Naive B cell (primary cell): Measurements from ENCODE around the gene KIAA0408. TPM values are rescaled to one million over a fixed set of nuclear protein-coding genes. Genes with fewer than 3 reads are reported as not detected.
A peak's percentile ranks its signal among the peaks of the same experiment; 100 is the strongest.
"Not testable (repeated sequence)": the region's sequence is repeated elsewhere in the genome, so short reads cannot be mapped to it uniquely, and the experiment has no call there.

Source experiments
- ATAC-seq, 2 donors: fragments of 150-1000 bp; cut with Tn5 transposase; 2 replicates each; pipeline ENCODE4 v1.10.0; 2021; ENCODE audit warnings: low read depth in 2 of 2, mild to moderate bottlenecking in 2 of 2, moderate library complexity in 2 of 2
- DNase-seq: peaks from one replicate; pipeline ENCODE4 v3.0.0; 2022
- H3K27ac Mint-ChIP-seq, 6 donors: one replicate each; pipeline ENCODE4 v1.8.0; 2020 to 2022; ENCODE audit warnings: mild to moderate bottlenecking in 6 of 6, mixed read lengths in 6 of 6, moderate library complexity in 5 of 6, inconsistent platforms in 2 of 6
- H3K27me3 Mint-ChIP-seq, 3 donors: one replicate each; pipeline ENCODE4 v1.8.0; 2021 to 2022; ENCODE audit warnings: mixed read lengths in 3 of 3, mild to moderate bottlenecking in 1 of 3
- H3K36me3 Mint-ChIP-seq, 2 donors: one replicate each; pipeline ENCODE4 v1.8.0; 2020 to 2022; ENCODE audit warnings: mixed read lengths in 2 of 2, inconsistent platforms in 1 of 2, mild to moderate bottlenecking in 1 of 2
- H3K4me1 Mint-ChIP-seq, 3 donors: one replicate each; pipeline ENCODE4 v1.8.0; 2020 to 2022; ENCODE audit warnings: mixed read lengths in 3 of 3, inconsistent platforms in 1 of 3, mild to moderate bottlenecking in 1 of 3, moderate library complexity in 1 of 3
- H3K4me3 Mint-ChIP-seq, 8 donors: one replicate each; pipeline ENCODE4 v1.8.0; 2020 to 2022; ENCODE audit warnings: mild to moderate bottlenecking in 8 of 8, mixed read lengths in 8 of 8, moderate library complexity in 8 of 8, inconsistent platforms in 2 of 8
- H3K9me3 Mint-ChIP-seq, 7 donors: one replicate each; pipeline ENCODE4 v1.8.0; 2020 to 2022; ENCODE audit warnings: mixed read lengths in 7 of 7, mild to moderate bottlenecking in 5 of 7, inconsistent platforms in 2 of 7, moderate library complexity in 1 of 7
- polyA plus RNA-seq, 6 donors: library from polyadenylated mRNA; unstranded; fragments of 300-500 nt; fragmentation: Illumina TruSeq; gene quantifications; one replicate each; pipeline ENCODE4 v1.2.3, GENCODE V29; 2021; ENCODE audit warnings: low read depth in 6 of 6

KIAA0408 gene
- polyA plus RNA-seq, 6 donors from 2014 or later: not detected

DNA sequence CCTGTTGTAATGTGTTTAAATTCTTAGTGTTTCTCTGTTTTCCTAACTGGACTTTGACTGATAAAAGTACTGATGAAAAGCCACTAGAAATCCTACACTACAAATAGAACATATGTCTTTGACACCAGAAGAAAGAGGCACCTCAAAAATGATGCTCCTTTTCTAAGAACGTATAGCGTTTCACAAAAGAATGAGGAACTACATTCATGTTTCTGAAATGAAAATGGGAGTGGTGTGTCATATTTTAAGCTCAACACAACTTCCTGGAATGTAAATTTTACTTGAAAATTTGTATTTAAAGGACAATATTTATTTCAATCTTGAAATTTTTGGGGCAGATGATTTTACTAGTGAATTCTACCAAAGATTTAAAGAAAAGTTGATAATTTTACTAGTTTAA lies 35.3 kb downstream of the KIAA0408 start:
- H3K36me3 Mint-ChIP-seq: no peaks in the 10 kb centered on the region
- no peak for DNase-seq
- H3K4me3 Mint-ChIP-seq: peak overlapping the region in 6 of 8 donors; percentile 25 to 62 (median 43)
- peak overlapping the region; percentile 6 to 95 (median 88) for H3K27ac Mint-ChIP-seq
- peaks cover 14 to 26% (median 18%) of the 10 kb centered on the region in 3 donors for H3K4me1 Mint-ChIP-seq
- H3K27me3 Mint-ChIP-seq: no peaks in the 10 kb centered on the region
- peaks cover 0 to 6% (median 2%) of the 10 kb centered on the region in 7 donors for H3K9me3 Mint-ChIP-seq
- ATAC-seq: peak in 1 of 2 donors; percentile 27

DNA sequence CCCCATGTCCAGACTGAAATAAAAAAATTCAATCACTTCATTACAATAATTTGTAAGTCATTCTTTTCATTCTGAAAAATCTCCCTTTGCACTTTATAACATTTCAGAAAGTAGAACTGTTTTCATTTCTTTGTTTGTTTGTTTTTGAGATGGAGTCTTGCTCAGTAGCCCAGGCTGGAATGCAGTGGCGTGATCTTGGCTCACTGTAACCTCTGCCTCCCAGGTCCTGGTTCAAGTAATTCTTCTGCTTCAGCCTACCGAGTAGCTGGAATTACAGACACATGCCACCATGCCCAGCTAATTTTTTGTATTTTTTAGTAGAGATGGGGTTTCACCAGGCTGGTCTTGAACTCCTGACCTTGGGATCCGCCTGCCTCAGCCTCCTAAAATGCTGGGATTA lies 38.0 kb downstream of the KIAA0408 start:
- not testable (repeated sequence) for ATAC-seq, H3K4me3 Mint-ChIP-seq, H3K36me3 Mint-ChIP-seq, DNase-seq, H3K27me3 Mint-ChIP-seq, H3K9me3 Mint-ChIP-seq
- Mint-ChIP-seq H3K4me1 (peaks cover 14 to 26% (median 18%) of the 10 kb centered on the region in 3 donors), H3K27ac (peak overlapping the region in 3 of 6 donors; percentile 12 to 65 (median 48))

DNA sequence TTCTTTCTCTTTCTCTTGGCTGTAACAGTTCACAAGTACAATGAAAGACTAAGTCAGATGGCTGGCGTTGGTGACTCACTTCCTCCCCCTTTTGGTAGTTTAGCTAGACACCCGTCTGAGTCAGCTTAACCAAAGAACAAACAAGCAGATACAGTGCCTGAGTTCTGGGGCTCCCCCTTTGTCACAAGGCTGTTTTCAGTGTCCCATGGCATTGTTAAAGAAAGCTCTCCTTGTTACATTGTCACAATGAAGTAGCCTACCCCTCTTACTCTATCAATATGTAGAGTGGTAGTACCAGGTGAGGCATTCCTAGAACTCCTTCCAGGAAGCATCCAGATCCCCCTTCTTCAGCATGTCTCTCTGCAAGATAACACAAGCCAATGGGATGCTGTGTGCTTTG lies 38.6 kb downstream of the KIAA0408 start:
- peak; percentile 66 for DNase-seq
- Mint-ChIP-seq H3K27ac (peak overlapping the region in 4 of 6 donors; percentile 2 to 65 (median 46)), H3K27me3 (no peaks in the 10 kb centered on the region), H3K4me1 (peaks cover 14 to 26% (median 18%) of the 10 kb centered on the region in 3 donors), H3K4me3 (no peak overlapping the region), H3K36me3 (no peaks in the 10 kb centered on the region), H3K9me3 (no peaks in the 10 kb centered on the region)
- peak; percentile 97 for ATAC-seq

DNA sequence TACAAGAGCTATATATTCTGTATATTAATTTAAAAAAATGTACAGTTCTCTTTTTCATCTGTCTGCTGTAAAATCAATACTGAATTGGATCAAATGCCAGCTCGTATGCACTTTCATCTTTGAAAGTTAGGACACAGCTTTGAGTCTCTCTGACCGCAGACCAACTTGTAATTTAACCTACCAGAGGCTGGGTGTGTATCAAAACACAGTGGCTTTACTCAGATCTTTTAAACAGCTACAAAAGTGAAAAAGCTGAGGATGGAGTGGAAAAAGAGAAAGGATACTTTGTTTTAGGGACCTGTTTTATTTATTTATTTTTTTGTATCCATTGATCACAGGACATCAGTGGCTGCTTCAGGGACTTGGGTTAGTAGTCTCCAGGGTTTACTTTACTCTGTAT lies 44.1 kb downstream of the KIAA0408 start:
- ATAC-seq: no peak
- no peak overlapping the region for H3K27ac Mint-ChIP-seq
- H3K9me3 Mint-ChIP-seq: peaks cover 0 to 4% (median 0%) of the 10 kb centered on the region in 7 donors
- no peaks in the 10 kb centered on the region for H3K4me1 Mint-ChIP-seq
- no peaks in the 10 kb centered on the region for H3K27me3 Mint-ChIP-seq
- no peak for DNase-seq
- H3K36me3 Mint-ChIP-seq: no peaks in the 10 kb centered on the region
- H3K4me3 Mint-ChIP-seq: no peak overlapping the region

DNA sequence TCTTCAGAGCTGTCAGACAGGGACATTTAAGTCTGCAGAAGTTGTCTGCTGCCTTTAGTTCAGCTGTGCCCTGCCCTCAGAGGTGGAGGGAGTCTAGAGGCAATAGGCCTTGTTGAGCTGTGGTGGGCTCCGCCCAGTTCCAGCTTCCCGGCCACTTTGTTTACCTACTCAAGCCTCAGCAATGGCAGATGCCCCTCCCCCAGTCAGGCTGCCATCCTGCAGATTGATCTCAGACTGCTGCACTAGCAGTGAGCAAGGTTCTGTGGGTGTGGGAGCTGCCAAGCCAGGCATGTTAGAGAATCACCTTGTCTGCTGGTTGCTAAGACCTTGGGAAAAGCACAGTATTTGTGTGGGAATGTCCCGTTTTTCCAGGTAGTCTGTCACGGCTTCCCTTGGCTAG lies 46.1 kb downstream of the KIAA0408 start:
- not testable (repeated sequence) for H3K4me3 Mint-ChIP-seq, H3K4me1 Mint-ChIP-seq, ATAC-seq, H3K27me3 Mint-ChIP-seq, H3K36me3 Mint-ChIP-seq, H3K27ac Mint-ChIP-seq, H3K9me3 Mint-ChIP-seq, DNase-seq

DNA sequence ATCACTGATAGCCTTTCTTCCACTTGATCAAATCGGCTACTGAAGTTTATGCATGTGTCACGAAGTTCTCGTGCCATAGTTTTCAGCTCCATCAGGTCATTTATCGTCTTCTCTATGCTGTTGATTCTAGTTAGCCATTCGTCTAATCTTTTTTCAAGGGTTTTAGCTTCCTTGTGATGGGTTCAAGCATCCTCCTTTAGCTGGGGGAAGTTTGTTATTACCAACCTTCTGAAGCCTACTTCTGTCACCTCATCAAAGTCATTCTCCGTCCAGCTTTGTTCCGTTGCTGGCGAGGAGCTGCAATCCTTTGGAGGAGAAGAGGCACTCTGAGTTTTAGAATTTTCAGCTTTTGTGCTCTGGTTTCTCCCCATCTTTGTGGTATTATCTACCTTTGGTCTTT lies 47.2 kb downstream of the KIAA0408 start:
- not testable (repeated sequence) for ATAC-seq, H3K4me1 Mint-ChIP-seq, H3K4me3 Mint-ChIP-seq, H3K27me3 Mint-ChIP-seq, H3K9me3 Mint-ChIP-seq, H3K36me3 Mint-ChIP-seq, DNase-seq
- peak overlapping the region in 1 of 6 donors; percentile 47 for H3K27ac Mint-ChIP-seq

Other genes starting within 250 kb of the KIAA0408 start
- gene RNF146, start 192.5 kb downstream of the KIAA0408 start, polyA plus RNA-seq: 10 to 100 TPM; 19.0 to 27.6 (median 21.6) TPM
- gene ECHDC1, start 115.8 kb downstream of the KIAA0408 start, polyA plus RNA-seq: 100 to 1,000 TPM in 4 of 6 donors, 10 to 100 TPM in 2; 97.9 to 122 (median 102) TPM
- not detected for gene C6orf58, start 117.8 kb upstream of the KIAA0408 start, polyA plus RNA-seq